ENCODE data around the gene BBOX1. TPM values are rescaled to one million over a fixed set of nuclear protein-coding genes. Genes with fewer than 3 reads are reported as not detected.

Gene BBOX1
- total RNA-seq, 1 experiment from 2014 or later, result not detected

DNA sequence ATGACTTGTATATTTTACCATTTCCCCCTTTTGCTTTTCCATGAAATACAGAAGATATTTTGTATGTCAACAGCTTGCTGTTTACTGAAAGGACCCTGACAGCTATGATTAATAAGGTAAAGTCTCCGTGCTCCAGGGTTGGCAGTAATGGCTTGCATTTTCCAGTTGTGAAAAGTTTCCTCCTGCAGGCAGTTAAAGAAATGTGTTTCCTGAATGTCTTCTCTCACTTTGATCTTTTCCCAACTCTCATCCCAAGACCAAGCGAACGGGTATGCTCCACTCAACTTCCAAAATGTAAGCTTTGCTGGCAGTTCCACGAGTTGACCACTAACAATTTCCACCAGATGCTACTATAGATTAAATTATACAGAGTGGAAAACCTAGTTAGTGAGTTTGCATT is 37.8 kb upstream of the BBOX1 start:
- DNase-seq, result no peak
- Histone ChIP-seq H3K9ac (ENCODE audit: low read length) (no peak overlapping the region), H3K27ac (ENCODE audit: low read length) (no peak overlapping the region), H3K4me1 (ENCODE audit: low read length) (no peaks in the 10 kb centered on the region), H3K79me2 (ENCODE audit: low read length) (no peaks in the 10 kb centered on the region), H3K4me2 (ENCODE audit: low read depth, low read length, poor library complexity, severe bottlenecking) (no peak overlapping the region), H3K4me3 (ENCODE audit: low read length) (no peak overlapping the region), H3K36me3 (ENCODE audit: insufficient read depth, low read length) (no peaks in the 10 kb centered on the region), H2AFZ (ENCODE audit: low read length) (no peak overlapping the region), H4K20me1 (ENCODE audit: insufficient read depth, low read depth, low read length) (no peaks in the 10 kb centered on the region), H3K9me2 (replicated peaks; ENCODE audit: insufficient read depth, low read length) (no peaks in the 10 kb centered on the region; the same call in 1 of the 2 replicates), H3K27me3 (ENCODE audit: low read length) (no peaks in the 10 kb centered on the region), H3K9me3 (ENCODE audit: low read length) (no peaks in the 10 kb centered on the region)

DNA sequence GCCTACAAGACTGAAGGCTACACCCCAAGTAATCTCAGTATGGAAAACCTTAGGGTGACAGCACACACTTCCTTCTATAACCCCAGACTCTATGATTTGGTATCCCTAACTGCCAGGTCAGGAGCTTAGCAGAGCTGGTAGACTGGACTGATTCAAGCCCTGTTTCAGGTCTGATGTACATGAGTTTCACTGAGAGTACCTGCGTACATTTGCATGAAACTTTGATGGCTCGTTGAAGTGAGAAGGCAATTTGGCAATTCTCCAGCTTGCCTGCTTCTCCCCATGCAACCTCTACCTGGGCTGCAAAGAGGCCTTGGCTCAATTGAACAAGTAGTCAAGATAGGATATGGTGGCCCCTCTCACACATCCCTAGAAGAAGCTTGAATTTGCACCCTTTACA is 36.5 kb upstream of the BBOX1 start:
- no peak overlapping the region for H3K9ac ChIP-seq (ENCODE audit: low read length)
- no peaks in the 10 kb centered on the region for H3K79me2 ChIP-seq (ENCODE audit: low read length)
- no peak overlapping the region for H3K4me2 ChIP-seq (ENCODE audit: low read depth, low read length, poor library complexity, severe bottlenecking)
- H3K9me3 ChIP-seq (ENCODE audit: low read length), result no peaks in the 10 kb centered on the region
- no peak overlapping the region for H3K4me3 ChIP-seq (ENCODE audit: low read length)
- no peak for DNase-seq
- no peak overlapping the region for H2AFZ ChIP-seq (ENCODE audit: low read length)
- H4K20me1 ChIP-seq (ENCODE audit: insufficient read depth, low read depth, low read length), result no peaks in the 10 kb centered on the region
- H3K9me2 ChIP-seq (replicated peaks; ENCODE audit: insufficient read depth, low read length), result no peaks in the 10 kb centered on the region; the same call in 1 of the 2 replicates
- no peaks in the 10 kb centered on the region for H3K27me3 ChIP-seq (ENCODE audit: low read length)
- H3K36me3 ChIP-seq (ENCODE audit: insufficient read depth, low read length), result no peaks in the 10 kb centered on the region
- H3K4me1 ChIP-seq (ENCODE audit: low read length), result no peaks in the 10 kb centered on the region
- H3K27ac ChIP-seq (ENCODE audit: low read length), result no peak overlapping the region

DNA sequence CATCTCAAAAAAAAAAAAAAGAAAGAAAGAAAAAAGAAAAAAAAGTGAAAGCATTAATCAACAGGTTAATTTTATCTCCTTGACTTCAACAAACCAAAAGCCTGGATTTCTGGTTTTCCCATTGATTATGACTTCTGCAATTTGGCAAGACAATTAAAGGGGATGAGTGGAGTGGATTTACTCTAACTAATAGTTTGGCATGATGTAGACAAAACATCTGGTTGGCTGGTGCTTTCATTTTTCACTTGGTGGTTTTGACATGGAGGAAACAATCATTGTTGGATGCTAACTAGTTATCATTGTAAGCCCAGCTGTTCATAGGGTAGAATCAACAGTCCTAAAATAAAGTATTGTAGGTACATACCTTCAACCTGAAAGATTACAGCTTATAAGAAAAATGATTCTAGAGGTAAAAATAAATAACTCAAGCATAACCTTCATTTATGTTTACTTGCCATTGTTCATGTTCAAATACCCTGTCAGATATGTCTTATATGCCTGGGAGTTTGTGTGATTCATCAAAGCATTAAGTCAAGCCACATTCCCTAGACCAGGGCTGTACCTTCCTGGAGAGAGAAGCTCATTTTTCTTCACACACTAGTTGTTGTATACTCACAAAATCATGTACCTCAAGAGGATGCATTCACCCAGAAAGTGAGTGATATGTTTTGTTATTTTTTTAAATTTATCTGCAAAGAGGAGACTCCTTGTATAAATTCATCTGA is 31.6 kb upstream of the BBOX1 start:
- no peak overlapping the region for H3K4me3 ChIP-seq (ENCODE audit: low read length)
- H2AFZ ChIP-seq (ENCODE audit: low read length), result no peak overlapping the region

GRCh38 chr11:27011560-27012233 is 28.9 kb upstream of the BBOX1 start:
- H3K9me2 ChIP-seq (replicated peaks; ENCODE audit: insufficient read depth, low read length), result no peaks in the 10 kb centered on the region; the same call in 1 of the 2 replicates
- no peak overlapping the region for H3K4me2 ChIP-seq (ENCODE audit: low read depth, low read length, poor library complexity, severe bottlenecking)
- H3K27me3 ChIP-seq (ENCODE audit: low read length), result no peaks in the 10 kb centered on the region
- no peak overlapping the region for H3K9ac ChIP-seq (ENCODE audit: low read length)
- H3K27ac ChIP-seq (ENCODE audit: low read length), result no peak overlapping the region
- DNase-seq, result no peak
- no peak overlapping the region for H2AFZ ChIP-seq (ENCODE audit: low read length)
- no peaks in the 10 kb centered on the region for H3K9me3 ChIP-seq (ENCODE audit: low read length)
- H3K79me2 ChIP-seq (ENCODE audit: low read length), result no peaks in the 10 kb centered on the region
- H3K4me3 ChIP-seq (ENCODE audit: low read length), result no peak overlapping the region
- H3K36me3 ChIP-seq (ENCODE audit: insufficient read depth, low read length), result no peaks in the 10 kb centered on the region
- no peaks in the 10 kb centered on the region for H4K20me1 ChIP-seq (ENCODE audit: insufficient read depth, low read depth, low read length)
- no peaks in the 10 kb centered on the region for H3K4me1 ChIP-seq (ENCODE audit: low read length)

More for the DNA sequence above, 31.6 kb upstream of the BBOX1 start:
- Histone ChIP-seq H3K36me3 (ENCODE audit: insufficient read depth, low read length) (no peaks in the 10 kb centered on the region), H3K9ac (ENCODE audit: low read length) (no peak overlapping the region), H3K4me2 (ENCODE audit: low read depth, low read length, poor library complexity, severe bottlenecking) (no peak overlapping the region), H3K9me3 (ENCODE audit: low read length) (no peaks in the 10 kb centered on the region), H3K79me2 (ENCODE audit: low read length) (no peaks in the 10 kb centered on the region), H3K27me3 (ENCODE audit: low read length) (no peaks in the 10 kb centered on the region), H3K4me1 (ENCODE audit: low read length) (no peaks in the 10 kb centered on the region), H3K9me2 (replicated peaks; ENCODE audit: insufficient read depth, low read length) (no peaks in the 10 kb centered on the region; the same call in 1 of the 2 replicates), H3K27ac (ENCODE audit: low read length) (no peak overlapping the region), H4K20me1 (ENCODE audit: insufficient read depth, low read depth, low read length) (no peaks in the 10 kb centered on the region)
- DNase-seq, result no peak

GRCh38 chr11:27012234-27012921 is 28.2 kb upstream of the BBOX1 start:
- Histone ChIP-seq H3K9ac (ENCODE audit: low read length) (no peak overlapping the region), H3K27me3 (ENCODE audit: low read length) (no peaks in the 10 kb centered on the region)
- no peak for DNase-seq

GRCh38 chr11:27013781-27014361 is 26.7 kb upstream of the BBOX1 start:
- Histone ChIP-seq H3K9me2 (replicated peaks; ENCODE audit: insufficient read depth, low read length) (no peaks in the 10 kb centered on the region), H4K20me1 (ENCODE audit: insufficient read depth, low read depth, low read length) (no peaks in the 10 kb centered on the region), H2AFZ (ENCODE audit: low read length) (no peak overlapping the region), H3K4me3 (ENCODE audit: low read length) (no peak overlapping the region), H3K27ac (ENCODE audit: low read length) (no peak overlapping the region), H3K9ac (ENCODE audit: low read length) (no peak overlapping the region), H3K4me1 (ENCODE audit: low read length) (no peaks in the 10 kb centered on the region), H3K4me2 (ENCODE audit: low read depth, low read length, poor library complexity, severe bottlenecking) (no peak overlapping the region), H3K79me2 (ENCODE audit: low read length) (no peaks in the 10 kb centered on the region), H3K36me3 (ENCODE audit: insufficient read depth, low read length) (no peaks in the 10 kb centered on the region), H3K9me3 (ENCODE audit: low read length) (no peaks in the 10 kb centered on the region), H3K27me3 (ENCODE audit: low read length) (no peaks in the 10 kb centered on the region)
- DNase-seq, result no peak

More at GRCh38 chr11:27012234-27012921, 28.2 kb upstream of the BBOX1 start:
- Histone ChIP-seq H3K9me3 (ENCODE audit: low read length) (no peaks in the 10 kb centered on the region), H3K36me3 (ENCODE audit: insufficient read depth, low read length) (no peaks in the 10 kb centered on the region), H4K20me1 (ENCODE audit: insufficient read depth, low read depth, low read length) (no peaks in the 10 kb centered on the region), H3K4me3 (ENCODE audit: low read length) (no peak overlapping the region), H3K4me1 (ENCODE audit: low read length) (no peaks in the 10 kb centered on the region), H2AFZ (ENCODE audit: low read length) (no peak overlapping the region), H3K79me2 (ENCODE audit: low read length) (no peaks in the 10 kb centered on the region), H3K9me2 (replicated peaks; ENCODE audit: insufficient read depth, low read length) (no peaks in the 10 kb centered on the region; the same call in 1 of the 2 replicates), H3K4me2 (ENCODE audit: low read depth, low read length, poor library complexity, severe bottlenecking) (no peak overlapping the region), H3K27ac (ENCODE audit: low read length) (no peak overlapping the region)

GRCh38 chr11:27018902-27019529 is 21.6 kb upstream of the BBOX1 start:
- Histone ChIP-seq H3K9ac (ENCODE audit: low read length) (no peak overlapping the region), H4K20me1 (ENCODE audit: insufficient read depth, low read depth, low read length) (no peaks in the 10 kb centered on the region), H3K4me2 (ENCODE audit: low read depth, low read length, poor library complexity, severe bottlenecking) (no peak overlapping the region)

More at GRCh38 chr11:27018902-27019529, 21.6 kb upstream of the BBOX1 start:
- no peaks in the 10 kb centered on the region for H3K79me2 ChIP-seq (ENCODE audit: low read length)
- no peaks in the 10 kb centered on the region for H3K36me3 ChIP-seq (ENCODE audit: insufficient read depth, low read length)
- no peak overlapping the region for H2AFZ ChIP-seq (ENCODE audit: low read length)
- H3K4me1 ChIP-seq (ENCODE audit: low read length), result no peaks in the 10 kb centered on the region
- H3K27ac ChIP-seq (ENCODE audit: low read length), result no peak overlapping the region
- no peaks in the 10 kb centered on the region for H3K27me3 ChIP-seq (ENCODE audit: low read length)
- H3K9me2 ChIP-seq (replicated peaks; ENCODE audit: insufficient read depth, low read length), result no peaks in the 10 kb centered on the region
- no peaks in the 10 kb centered on the region for H3K9me3 ChIP-seq (ENCODE audit: low read length)
- no peak overlapping the region for H3K4me3 ChIP-seq (ENCODE audit: low read length)
- no peak for DNase-seq

Measured in Karpas-422 (cell line).